GM18511 (cell line): ENCODE data around the gene IL17B.

Experiments
- ATAC-seq: cut with Tn5 transposase; IDR thresholded peaks from one replicate; pipeline ENCODE4 v1.9.1; 2021; ENCODE audit warnings: mild to moderate bottlenecking, moderate library complexity; ENCODE audit not compliant: unreplicated experiment

Gene IL17B

DNA sequence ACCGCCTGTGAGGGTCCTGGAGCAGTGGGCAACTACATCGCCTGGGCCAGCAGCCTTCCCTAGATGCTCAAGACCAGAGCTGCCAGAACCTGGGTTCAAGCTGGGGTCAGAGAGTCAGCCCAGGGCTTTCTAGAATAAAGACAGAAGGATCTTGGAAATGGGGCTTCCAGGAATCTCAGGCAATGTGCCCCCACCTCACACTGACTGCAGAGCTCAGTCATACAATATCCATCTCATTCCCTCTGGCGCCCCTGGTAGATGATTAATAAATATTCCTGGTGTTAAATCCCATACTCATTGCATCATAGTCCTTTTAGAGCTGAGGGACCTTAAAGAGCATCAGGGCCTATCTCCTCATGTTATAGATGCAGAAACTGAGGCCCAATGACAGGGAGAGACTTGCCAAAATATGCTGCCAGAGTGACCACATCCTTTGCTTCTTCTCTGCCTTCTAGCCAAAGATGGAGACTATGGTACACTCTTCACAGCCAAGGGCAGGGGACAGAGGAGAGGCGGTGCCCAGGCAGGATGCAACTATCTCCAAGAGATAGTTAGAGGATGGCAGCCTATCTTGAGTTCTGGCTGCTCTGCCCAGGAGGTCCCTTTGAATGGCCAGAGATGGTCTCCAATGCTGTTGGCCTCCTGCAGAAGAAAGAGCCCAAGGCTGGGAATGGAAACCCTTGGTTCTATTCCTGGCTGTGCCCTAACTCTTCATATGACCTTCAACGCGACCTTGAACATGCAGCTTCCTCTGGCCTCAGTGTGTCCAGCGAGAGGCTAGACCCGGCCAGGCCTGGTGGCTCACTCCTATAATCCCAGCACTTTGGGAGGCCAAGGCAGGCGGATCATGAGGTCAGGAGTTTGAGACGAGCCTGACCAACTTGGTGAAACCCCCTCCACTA, 36.2 kb upstream of the IL17B start:
- no peak for ATAC-seq

DNA sequence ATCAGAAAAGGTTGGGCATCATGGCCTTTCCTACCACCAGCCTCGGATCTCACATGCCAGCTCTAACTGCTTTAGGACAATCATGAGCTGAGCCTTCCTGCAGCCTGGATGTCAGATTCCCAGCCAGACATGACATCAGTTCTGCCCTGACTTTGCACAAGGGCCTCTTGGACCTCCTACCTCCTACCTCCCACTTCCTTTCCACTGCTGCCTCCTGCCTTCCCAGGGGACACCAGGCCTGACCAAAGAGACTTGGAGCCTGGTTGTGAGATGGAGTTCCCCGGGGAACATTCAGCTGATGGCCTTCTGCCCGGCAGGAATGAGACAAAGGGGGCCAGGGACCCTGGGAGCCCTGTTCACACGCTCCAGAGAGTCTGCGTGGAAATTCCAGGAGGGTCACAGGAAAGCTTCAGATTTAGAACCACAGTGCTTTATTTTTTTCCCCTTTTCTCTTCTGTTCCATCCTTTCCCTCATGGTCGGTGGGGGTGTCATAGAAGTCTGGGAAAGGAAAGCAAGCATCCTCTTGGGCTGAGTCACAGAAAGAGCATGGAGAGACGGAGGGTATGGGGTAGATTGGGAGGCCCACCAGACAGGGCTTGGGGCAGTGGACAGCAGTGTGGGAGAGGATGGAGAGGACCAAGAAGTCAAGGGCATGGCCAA, 35.4 kb upstream of the IL17B start:
- ATAC-seq: no peak

DNA sequence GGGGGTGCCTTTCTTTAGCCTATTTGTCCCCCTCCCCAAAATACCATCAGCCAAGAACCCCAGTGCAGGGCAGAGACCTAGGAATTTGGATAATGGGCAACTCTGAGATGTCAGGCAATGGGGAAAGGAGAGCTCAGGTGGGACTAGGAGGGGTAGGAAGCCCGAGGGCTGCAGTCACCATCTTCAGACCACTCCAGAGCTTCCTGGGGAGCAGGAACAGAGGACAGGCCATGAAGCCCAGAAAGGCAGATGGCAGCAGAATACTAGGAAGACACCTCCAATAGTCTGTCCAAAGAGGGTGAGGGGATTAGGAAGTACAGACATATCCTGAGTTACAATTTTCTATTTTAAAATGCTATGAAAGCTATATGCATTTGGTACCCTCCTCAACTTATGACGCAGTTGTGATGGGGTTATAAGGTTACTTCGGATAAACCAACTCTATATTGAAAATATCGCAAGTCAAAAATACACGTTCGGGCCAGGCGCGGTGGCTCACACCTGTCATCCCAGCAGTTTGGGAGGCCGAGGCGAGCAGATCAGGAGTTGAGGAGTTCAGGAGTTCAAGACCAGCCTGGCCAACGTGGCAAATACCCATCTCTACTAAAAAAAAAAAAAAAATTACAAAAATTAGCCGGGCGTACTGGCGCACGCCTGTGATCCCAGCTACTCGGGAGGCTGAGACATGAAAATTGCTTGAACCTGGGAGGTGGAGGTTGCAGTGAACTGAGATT, 34.6 kb upstream of the IL17B start:
- no peak for ATAC-seq

DNA sequence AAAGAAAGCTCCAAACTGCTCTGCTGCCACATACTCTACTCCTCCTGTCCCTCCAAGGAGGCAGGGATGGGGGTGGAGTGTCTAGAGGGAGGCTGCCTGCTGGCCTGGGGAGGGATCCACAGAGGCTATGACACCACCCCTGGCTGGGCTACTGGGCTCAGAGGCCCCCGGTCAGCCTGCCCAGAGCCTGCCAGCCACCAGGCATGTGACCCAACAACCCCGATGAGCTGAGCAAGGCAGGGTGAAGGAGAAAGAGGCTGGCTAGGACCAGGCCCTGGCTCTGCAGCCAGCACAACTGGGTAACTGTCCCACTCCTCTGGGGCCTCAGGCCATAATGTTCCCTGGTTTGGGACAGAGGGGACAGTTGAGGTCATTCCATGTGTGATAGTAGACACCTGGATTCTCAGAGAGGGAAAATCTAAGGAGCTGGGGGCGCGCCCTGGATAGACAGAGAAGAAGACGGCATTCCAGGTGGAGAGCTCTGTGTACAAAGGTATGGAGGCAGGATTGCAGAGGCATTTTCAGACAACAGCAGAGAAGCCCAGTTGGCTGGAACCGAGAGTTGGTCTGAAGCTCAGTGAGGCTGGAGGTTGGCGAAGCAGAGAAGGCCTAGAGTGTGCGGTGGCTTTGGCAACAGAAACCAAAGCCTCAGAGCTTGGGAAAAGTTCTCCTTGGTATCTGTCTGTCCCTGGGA, 33.8 kb upstream of the IL17B start:
- ATAC-seq: no peak

- ATAC-seq: no peak
Measured at GRCh38 chr5:149411738-149412519, 32.8 kb upstream of the IL17B start.

GRCh38 chr5:149410721-149411432, 31.8 kb upstream of the IL17B start:
- ATAC-seq: no peak

- no peak for ATAC-seq
Measured at GRCh38 chr5:149410071-149410470, 31.0 kb upstream of the IL17B start.

DNA sequence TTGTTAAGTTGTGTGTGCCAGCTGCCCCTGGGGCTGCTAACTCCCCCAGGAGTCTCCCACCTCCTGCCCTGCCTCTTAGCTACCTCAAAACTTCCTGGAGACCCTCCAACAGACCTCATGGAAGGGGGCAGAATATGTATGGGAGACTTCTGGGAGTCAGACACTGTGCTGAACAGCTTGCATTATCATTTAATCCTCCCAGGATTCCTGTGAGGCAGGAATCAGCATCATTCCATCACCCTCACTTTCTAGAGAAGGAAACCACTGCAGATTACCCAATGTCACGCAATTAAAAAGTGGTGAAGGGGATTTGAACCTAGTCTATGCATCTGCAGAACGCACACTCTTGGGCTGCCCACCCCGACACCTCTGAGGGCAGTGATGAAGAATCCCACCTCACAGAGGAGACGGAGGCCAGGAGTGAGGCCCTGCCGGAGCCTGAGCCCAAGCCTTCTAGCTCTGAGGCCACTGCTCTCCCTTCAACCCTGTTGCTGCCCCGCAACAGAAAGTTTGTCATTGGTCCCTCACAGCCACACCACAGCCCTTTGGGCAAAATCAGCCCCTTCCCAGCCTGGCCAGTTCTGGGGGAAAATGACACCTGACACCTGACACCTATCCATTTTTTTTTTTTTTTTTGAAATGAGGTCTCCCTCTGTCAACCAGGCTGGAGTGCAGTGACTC, 30.3 kb upstream of the IL17B start:
- ATAC-seq: no peak

GRCh38 chr5:149408252-149409099, 29.4 kb upstream of the IL17B start:
- ATAC-seq: no peak

DNA sequence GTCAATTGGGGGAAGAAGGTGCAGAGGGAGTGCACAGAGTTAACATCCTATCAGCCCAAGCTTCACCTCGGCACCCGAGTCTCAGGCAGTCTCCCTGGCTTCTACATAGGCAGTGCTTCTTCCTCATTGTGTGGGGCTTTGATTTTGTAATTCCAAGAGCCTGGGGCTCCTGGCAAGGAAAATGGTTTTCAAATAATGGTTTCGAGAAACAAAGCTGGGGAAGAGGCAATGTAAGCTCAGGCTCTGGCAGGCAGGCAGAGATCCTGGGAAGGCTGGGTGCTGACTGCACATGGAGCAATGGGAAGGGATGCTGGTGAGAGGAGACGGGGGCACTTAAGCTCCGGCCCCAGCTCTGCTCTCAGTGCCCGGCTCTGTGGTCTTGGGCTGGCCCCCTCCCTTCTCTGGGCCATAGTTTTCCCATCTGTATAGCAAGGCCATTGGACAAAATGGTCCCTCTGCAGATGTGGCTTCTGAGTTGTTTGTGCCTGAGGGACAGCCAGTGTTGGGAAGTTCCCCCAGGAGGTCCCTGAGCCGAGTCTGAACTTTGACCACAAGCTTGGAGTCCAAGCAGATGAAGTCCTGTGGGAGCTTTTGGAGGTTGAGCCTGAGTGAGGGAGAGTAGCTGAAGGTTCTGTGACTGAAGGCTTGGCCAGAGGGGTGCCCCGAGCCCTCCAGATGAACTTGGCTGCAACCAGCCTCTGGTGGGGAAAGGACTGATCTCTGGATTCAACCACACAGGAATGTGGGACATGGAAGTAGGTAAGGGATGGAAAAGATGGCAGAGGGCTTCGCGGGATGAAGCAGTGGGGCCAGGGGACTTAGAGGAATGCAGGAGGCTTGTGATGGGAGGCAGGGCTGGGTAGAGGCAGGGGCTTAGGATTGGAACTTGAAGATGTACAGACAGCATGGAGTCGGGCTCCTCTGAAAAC, 28.5 kb upstream of the IL17B start:
- ATAC-seq: no peak

DNA sequence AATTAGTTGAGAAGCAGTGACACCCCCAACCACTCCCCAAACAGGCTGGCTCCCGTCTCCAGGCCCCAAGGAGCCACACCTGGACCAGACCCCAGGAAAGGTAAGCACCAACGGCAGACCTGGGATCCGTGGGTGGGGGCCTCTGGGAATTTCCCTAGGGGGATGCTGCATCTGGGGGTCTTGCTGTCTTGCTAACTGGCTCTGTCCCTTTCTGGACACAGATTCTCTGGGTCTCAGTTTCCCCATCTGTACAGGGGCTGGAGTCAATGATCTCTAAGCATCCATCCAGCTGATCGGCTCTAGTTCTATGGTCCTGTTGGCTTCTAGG, 27.9 kb upstream of the IL17B start:
- no peak for ATAC-seq

DNA sequence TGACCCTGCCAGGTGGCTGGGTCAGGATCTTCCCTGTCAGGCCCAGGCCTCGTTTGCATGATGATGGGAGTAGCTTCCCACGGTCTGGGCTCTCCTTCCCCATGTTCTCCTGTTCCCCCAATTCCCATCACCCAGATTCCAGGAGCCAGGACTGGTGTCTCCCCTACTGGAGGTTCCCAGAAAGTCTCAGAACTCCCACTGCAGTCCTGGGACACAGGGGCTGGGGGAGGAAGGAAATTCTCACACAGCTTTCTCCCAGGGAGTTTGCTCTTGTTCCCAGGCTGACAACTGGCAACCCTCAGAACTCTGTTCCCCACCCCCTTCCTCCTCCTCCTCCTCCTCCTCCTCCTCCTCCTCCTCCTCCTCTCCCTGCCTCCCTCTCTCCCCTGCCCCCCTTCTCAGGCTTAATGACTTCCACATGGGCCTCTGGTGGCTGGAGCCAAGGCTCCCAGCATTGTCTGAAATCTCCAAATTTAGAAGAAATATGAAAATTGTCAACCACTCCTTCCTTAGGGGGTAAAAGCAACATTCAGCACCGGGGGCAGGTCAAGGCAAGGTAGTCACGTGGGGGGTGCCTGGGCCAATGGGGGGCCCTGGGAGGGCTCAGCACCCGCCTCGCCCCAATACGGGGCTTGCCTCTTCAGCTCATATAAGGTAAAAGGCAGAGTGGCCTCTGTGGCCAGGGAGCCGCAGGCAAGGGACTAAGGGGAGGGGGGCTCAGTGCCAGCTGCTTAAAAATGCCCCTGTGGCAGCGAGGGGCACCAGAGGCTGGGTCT, 27.3 kb upstream of the IL17B start:
- no peak for ATAC-seq

DNA sequence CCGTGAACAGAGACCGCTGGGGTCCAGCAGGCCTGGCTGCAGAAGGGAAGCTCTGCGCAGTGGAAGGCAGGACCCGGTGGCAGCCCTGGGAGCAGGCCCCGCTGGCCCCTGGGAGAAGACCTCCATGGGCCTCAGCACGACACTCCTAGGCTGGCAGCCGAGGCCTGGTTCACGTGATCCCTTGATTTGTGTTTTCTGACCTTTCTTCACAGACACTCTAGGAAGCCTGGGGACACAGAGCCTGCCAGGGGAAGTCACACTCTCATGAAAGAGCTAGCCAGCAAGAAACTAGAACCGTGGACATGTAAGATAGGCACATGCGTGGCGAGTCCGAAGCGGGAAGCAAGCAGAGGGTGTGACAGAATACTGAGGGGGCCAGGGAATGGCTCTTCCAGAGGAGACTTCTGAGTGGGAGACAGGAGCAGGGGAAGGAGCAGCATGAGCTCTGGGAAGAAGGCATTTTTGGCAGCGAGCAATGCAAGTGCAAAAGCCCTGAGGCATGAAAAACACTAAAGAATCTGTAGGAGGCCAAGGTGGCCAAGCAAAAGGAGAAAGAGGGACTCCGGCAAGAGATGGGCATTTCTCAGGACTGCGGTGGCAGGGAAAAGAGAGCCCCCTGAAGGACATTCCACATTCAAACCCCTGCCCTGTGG, 26.6 kb upstream of the IL17B start:
- ATAC-seq: no peak

GRCh38 chr5:149404746-149405549, 25.9 kb upstream of the IL17B start:
- ATAC-seq: no peak
